Measurements from ENCODE around the gene AXL. TPM values are rescaled to one million over a fixed set of nuclear protein-coding genes. Genes with fewer than 3 reads are reported as not detected.
"Not testable (repeated sequence)": the region's sequence is repeated elsewhere in the genome, so short reads cannot be mapped to it uniquely, and the experiment has no call there.

AXL gene
- total RNA-seq, 1 experiment from 2014 or later, result 0.03 TPM

DNA sequence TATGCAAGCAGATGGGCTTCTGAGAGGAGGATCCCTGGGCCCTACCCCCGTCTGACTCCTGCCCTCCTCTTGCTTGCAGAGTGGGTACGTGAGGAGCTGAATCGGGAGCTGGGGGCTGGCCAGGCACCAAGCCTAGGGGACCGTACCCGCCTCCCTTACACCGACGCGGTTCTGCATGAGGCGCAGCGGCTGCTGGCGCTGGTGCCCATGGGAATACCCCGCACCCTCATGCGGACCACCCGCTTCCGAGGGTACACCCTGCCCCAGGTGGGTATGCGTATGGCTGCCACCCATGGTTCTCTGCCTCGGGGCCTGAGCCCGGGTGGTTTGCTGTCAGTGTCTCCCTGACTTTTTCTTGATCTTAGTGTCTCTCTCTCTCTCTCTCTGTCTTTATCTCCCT is 15.7 kb upstream of the AXL start:
- in situ Hi-C loops (cut with HindIII; ENCODE audit: low pct_unique_long_range_greater_than_20kb, low sequenced_read_pairs), result no loop called here
- no peak for DNase-seq (ENCODE audit: low read depth, low spot score)

- DNase-seq (ENCODE audit: low read depth, low spot score), result peak; percentile 86
- in situ Hi-C loops (cut with HindIII; ENCODE audit: low pct_unique_long_range_greater_than_20kb, low sequenced_read_pairs), result not testable (repeated sequence)
Measured at GRCh38 chr19:41204338-41204737, 14.7 kb upstream of the AXL start.

- DNase-seq (ENCODE audit: low read depth, low spot score), result no peak
- in situ Hi-C loops (cut with HindIII; ENCODE audit: low pct_unique_long_range_greater_than_20kb, low sequenced_read_pairs), result no loop called here
Measured at GRCh38 chr19:41205995-41206394, 13.0 kb upstream of the AXL start.

GRCh38 chr19:41206456-41206855 is 12.6 kb upstream of the AXL start:
- in situ Hi-C loops (cut with HindIII; ENCODE audit: low pct_unique_long_range_greater_than_20kb, low sequenced_read_pairs), result no loop called here
- no peak for DNase-seq (ENCODE audit: low read depth, low spot score)

DNA sequence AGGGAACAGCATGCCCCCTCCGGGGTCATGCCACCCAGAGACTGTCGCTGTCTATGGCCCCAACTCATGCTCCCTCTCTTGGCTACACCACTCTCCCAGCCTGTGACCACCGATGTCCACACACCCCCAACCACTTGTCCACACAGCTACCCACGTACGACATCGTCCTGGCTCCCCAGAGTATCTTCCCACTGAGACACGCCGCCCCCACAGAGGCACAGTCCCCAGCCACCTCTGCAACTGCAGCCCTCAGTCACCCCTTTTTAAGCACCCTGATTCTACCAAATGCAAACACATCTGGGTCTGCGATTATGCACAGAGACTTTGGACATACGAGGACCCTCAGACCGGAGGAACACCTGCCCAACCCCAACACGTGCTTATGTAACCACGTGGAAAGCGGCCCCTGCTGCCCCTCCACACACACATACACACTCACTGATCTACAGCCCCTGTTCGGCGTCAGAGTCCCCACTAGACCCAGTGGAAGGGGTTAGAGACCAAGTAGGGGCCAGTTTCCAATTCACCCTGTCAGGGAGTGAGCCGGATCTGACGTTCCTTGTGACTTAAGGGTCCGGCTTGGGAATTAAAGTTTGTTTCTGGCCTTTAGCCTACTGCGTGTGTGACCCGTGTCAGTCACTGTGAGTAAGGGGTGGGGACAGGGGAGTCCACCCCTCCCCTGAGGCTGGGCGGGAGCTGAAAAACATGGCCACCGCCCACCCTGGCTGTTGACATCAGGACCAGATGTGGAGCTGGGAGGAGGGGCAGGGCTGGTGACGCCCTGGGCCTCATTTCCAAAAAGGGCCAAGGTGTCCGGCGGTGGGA is 11.9 kb upstream of the AXL start:
- DNase-seq (ENCODE audit: low read depth, low spot score), result no peak
- in situ Hi-C loops (cut with HindIII; ENCODE audit: low pct_unique_long_range_greater_than_20kb, low sequenced_read_pairs), result no loop called here

DNA sequence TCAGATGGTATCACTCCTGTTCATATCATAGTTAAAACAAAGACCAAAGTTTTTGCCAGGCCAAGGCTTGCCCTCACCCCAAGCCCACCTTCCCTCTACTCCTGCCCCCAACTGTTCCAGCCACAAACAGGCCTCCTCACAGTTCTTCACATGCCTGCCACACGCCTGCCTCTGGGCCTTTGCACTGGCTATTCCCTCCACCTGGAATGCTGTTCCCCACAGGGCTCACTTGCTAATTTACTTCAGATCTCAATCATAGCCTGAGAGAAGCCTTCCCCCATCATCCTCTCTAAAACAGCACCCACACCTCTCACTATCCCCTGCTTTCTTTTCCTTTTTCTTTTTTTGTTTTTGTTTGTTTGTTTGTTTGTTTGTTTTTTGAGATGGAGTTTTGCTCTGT is 4.9 kb upstream of the AXL start:
- no peak for DNase-seq (ENCODE audit: low read depth, low spot score)
- in situ Hi-C loops (cut with HindIII; ENCODE audit: low pct_unique_long_range_greater_than_20kb, low sequenced_read_pairs), result no loop called here

GRCh38 chr19:41217741-41218140 is 1.3 kb upstream of the AXL start:
- in situ Hi-C loops (cut with HindIII; ENCODE audit: low pct_unique_long_range_greater_than_20kb, low sequenced_read_pairs), result no loop called here

DNA sequence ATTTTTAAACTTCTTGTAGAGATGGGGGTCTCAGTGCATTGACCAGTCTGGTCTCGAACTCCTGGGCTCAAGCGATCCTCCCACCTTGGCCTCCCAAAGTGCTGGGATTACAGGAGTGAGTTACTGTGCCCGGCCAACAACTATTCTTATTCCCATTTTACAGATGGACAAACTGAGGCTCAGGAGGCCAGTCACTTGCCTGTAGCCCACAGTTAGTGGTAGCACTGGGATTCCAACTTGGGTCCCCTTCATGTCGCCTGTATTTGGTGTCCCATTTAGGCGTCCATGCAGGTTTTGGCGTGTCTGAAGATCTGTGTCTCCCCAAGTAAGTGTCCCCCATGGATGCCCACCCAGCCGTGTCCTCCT is 791 bp upstream of the AXL start:
- in situ Hi-C loops (cut with HindIII; ENCODE audit: low pct_unique_long_range_greater_than_20kb, low sequenced_read_pairs), result no loop called here
- no peak for DNase-seq (ENCODE audit: low read depth, low spot score)

More at GRCh38 chr19:41217741-41218140, 1.3 kb upstream of the AXL start:
- DNase-seq (ENCODE audit: low read depth, low spot score), result no peak

GRCh38 chr19:41219924-41220567 is 1.0 kb downstream of the AXL start:
- DNase-seq (ENCODE audit: low read depth, low spot score), result no peak
- in situ Hi-C loops (cut with HindIII; ENCODE audit: low pct_unique_long_range_greater_than_20kb, low sequenced_read_pairs), result no loop called here

DNA sequence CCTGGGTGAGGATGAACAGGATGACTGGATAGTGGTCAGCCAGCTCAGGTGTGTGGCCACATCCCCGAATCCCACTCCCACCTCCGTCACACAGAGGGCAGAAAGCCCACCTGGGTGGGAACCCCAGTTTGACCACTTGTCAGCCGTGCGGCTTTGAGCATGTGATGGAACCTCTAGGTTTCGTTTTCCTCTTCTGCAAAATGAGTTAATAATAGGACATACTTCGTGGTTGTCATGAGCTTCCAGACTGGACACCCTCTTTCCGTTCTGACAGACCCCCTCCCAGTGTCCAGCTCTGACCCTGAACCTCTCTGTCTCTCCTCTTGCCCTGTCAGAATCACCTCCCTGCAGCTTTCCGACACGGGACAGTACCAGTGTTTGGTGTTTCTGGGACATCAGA is 1.8 kb downstream of the AXL start:
- in situ Hi-C loops (cut with HindIII; ENCODE audit: low pct_unique_long_range_greater_than_20kb, low sequenced_read_pairs), result no loop called here

DNA sequence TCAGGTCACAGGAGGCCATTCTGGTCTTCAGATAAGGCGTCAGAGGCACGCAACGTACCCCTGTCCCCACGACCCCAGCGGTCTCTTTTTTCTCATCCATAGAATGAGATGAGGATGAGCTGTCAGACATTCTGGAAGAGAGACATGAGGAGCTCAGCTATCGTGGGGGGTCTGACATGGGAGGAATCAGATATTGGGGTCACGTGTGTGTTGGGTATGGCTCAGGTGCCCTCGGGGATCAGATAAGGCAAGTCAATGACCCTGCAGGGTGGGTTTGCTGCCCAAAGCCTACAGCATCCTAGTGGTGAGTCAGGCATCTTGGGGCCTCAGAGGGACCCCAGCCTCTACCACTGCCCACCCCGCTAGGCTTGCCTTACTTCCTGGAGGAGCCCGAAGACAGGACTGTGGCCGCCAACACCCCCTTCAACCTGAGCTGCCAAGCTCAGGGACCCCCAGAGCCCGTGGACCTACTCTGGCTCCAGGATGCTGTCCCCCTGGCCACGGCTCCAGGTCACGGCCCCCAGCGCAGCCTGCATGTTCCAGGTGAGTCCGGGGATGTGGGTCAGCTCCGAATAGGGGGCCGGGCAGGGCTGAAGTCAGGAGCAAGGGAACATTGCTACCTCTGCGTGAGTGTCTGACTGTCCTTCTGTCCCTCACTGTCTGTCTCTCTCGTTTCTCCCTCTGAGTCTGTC is 2.6 kb downstream of the AXL start:
- in situ Hi-C loops (cut with HindIII; ENCODE audit: low pct_unique_long_range_greater_than_20kb, low sequenced_read_pairs), result no loop called here
- DNase-seq (ENCODE audit: low read depth, low spot score), result no peak

More for the DNA sequence above, 1.8 kb downstream of the AXL start:
- no peak for DNase-seq (ENCODE audit: low read depth, low spot score)

DNA sequence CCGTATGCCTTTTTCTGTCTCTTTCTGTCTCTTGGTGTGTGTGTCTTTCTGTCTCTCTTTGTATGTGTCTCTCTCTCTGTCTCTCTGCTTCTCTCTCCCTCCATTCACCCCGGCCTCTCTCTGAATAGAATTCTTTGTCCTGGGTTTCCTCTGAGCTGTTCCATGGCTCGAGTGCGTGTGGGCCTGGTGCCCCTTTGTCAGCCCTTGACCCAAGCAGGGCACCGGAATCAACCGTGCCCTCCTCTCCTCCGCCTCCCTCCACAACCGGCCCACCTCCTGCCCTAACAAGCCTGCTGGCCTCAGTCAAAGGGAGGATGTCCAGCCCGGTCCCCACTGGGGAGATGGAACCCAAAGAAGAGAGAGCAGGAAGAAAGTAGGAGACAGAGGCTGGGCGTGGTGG is 3.2 kb downstream of the AXL start:
- peak; percentile 15 for DNase-seq (ENCODE audit: low read depth, low spot score)
- in situ Hi-C loops (cut with HindIII; ENCODE audit: low pct_unique_long_range_greater_than_20kb, low sequenced_read_pairs), result no loop called here

- DNase-seq (ENCODE audit: low read depth, low spot score), result no peak
- in situ Hi-C loops (cut with HindIII; ENCODE audit: low pct_unique_long_range_greater_than_20kb, low sequenced_read_pairs), result no loop called here
Measured at GRCh38 chr19:41223431-41224234, 4.6 kb downstream of the AXL start.

- in situ Hi-C loops (cut with HindIII; ENCODE audit: low pct_unique_long_range_greater_than_20kb, low sequenced_read_pairs), result no loop called here
- DNase-seq (ENCODE audit: low read depth, low spot score), result no peak
Measured at GRCh38 chr19:41224632-41225031, 5.6 kb downstream of the AXL start.

GRCh38 chr19:41225238-41226052 is 6.4 kb downstream of the AXL start:
- in situ Hi-C loops (cut with HindIII; ENCODE audit: low pct_unique_long_range_greater_than_20kb, low sequenced_read_pairs), result no loop called here
- no peak for DNase-seq (ENCODE audit: low read depth, low spot score)

- DNase-seq (ENCODE audit: low read depth, low spot score), result no peak
- in situ Hi-C loops (cut with HindIII; ENCODE audit: low pct_unique_long_range_greater_than_20kb, low sequenced_read_pairs), result no loop called here
Measured at GRCh38 chr19:41226053-41226873, 7.2 kb downstream of the AXL start.
